B cell (primary cell): ENCODE measurements around the gene ZMIZ1. TPM values are rescaled to one million over a fixed set of nuclear protein-coding genes. Genes with fewer than 3 reads are reported as not detected.

Experiments used
- ATAC-seq: fragments of 200-7000 bp; cut with Tn5 transposase; one replicate; pipeline ENCODE4 v1.10.0; 2021; ENCODE audit warnings: low read depth, mild to moderate bottlenecking, moderate number of reproducible peaks, moderate library complexity
- CTCF ChIA-PET: fragments of 350-600 bp; sonication (Branson Sonifier 250); formaldehyde crosslinking; loops from one replicate; lab custom pipeline; 2021; ENCODE audit warnings: antibody characterized with exemption, inconsistent platforms; lab: Charles Lee
- POLR2A ChIA-PET: fragments of 350-600 bp; sonication (Branson Sonifier 250); formaldehyde crosslinking; loops from one replicate; lab custom pipeline; 2021; ENCODE audit warnings: antibody characterized with exemption; lab: Charles Lee
- DNase-seq: peaks from one replicate; pipeline ENCODE4 v3.0.0; 2013
- H2AFZ ChIP-seq: 2 replicates; pipeline ENCODE4 v1.6.1; 2012; ENCODE audit warnings: mild to moderate bottlenecking, low read depth, low read length; ENCODE audit not compliant: insufficient read depth, poor library complexity, severe bottlenecking
- H3K27ac ChIP-seq, 2 donors: 1 replicate in 1 of 2; 2 replicates in 1 of 2; pipeline ENCODE4 v1.5.1; 2012 to 2013; ENCODE audit warnings: low read length in 2 of 2, mild to moderate bottlenecking in 2 of 2, moderate library complexity in 1 of 2
- H3K27me3 ChIP-seq, 4 experiments: fragments of 200-600 bp in 1 of 4; sonication (generic) in 1 of 4; replicated peaks in 1 of 4; 1 replicate in 2 of 4; 2 replicates in 2 of 4; pipeline versions ENCODE4 v1.6.1 to v1.7.0; 2013 to 2016; ENCODE audit warnings: low read length in 3 of 4, mild to moderate bottlenecking in 2 of 4, mixed read lengths in 1 of 4, moderate library complexity in 1 of 4; ENCODE audit not compliant: insufficient read depth in 4 of 4, control insufficient read depth in 3 of 4; ENCODE audit errors: control extremely low read depth in 1 of 4
- H3K36me3 ChIP-seq, 2 experiments: replicated peaks in 1 of 2; 1 replicate in 1 of 2; 2 replicates in 1 of 2; pipeline versions ENCODE4 v1.6.1 to v1.7.1; 2013; ENCODE audit warnings: low read length in 1 of 2; ENCODE audit not compliant: insufficient read depth in 2 of 2, control insufficient read depth in 1 of 2; ENCODE audit errors: control extremely low read depth in 1 of 2, extremely low read depth in 1 of 2
- H3K4me1 ChIP-seq, 2 donors: fragments of 200-600 bp in 1 of 2; sonication (generic) in 1 of 2; 1 replicate in 1 of 2; 2 replicates in 1 of 2; pipeline versions ENCODE4 v1.5.1 to v1.6.1; 2013 to 2017; ENCODE audit warnings: low read length in 2 of 2; ENCODE audit not compliant: control insufficient read depth in 2 of 2, insufficient read depth in 2 of 2
- H3K4me2 ChIP-seq: replicated peaks from 2 replicates; pipeline ENCODE3; 2012; ENCODE audit warnings: mild to moderate bottlenecking, low read depth, low read length; ENCODE audit not compliant: poor library complexity, severe bottlenecking
- H3K4me3 ChIP-seq, 5 experiments: fragments of 200-600 bp in 1 of 5; sonication (generic) in 1 of 5; 1 replicate in 3 of 5; 2 replicates in 2 of 5; pipeline versions ENCODE4 v1.5.1 to v1.7.0; 2011 to 2016; ENCODE audit warnings: low read length in 4 of 5, mild to moderate bottlenecking in 4 of 5, low read depth in 2 of 5, control low read depth in 1 of 5, moderate library complexity in 1 of 5; ENCODE audit not compliant: insufficient read depth in 1 of 5; ENCODE audit errors: control extremely low read depth in 1 of 5, extremely low read depth in 1 of 5
- H3K79me2 ChIP-seq: fragments of 200-600 bp; sonication (generic); one replicate; pipeline ENCODE4 v1.6.0; 2016; ENCODE audit warnings: low read length; ENCODE audit not compliant: control insufficient read depth, insufficient read depth
- H3K9ac ChIP-seq: fragments of 200-600 bp; sonication (generic); 2 replicates; pipeline ENCODE4 v1.6.1; 2017; ENCODE audit warnings: mild to moderate bottlenecking, low read length, moderate library complexity
- H3K9me3 ChIP-seq, 3 donors: one replicate each; pipeline versions ENCODE4 v1.6.1 to v1.7.1; 2013; ENCODE audit warnings: low read length in 2 of 3; ENCODE audit not compliant: control insufficient read depth in 2 of 3, insufficient read depth in 1 of 3; ENCODE audit errors: control extremely low read depth in 1 of 3
- H4K20me1 ChIP-seq: 2 replicates; pipeline ENCODE4 v1.6.0; 2012; ENCODE audit warnings: mild to moderate bottlenecking, low read length; ENCODE audit not compliant: insufficient read depth, control insufficient read depth, poor library complexity, severe bottlenecking
- H3K27ac Mint-ChIP-seq: one replicate; pipeline ENCODE4 v1.8.0; 2021; ENCODE audit warnings: mixed read lengths
- H3K27me3 Mint-ChIP-seq: one replicate; pipeline ENCODE4 v1.8.0; 2021; ENCODE audit warnings: mixed read lengths
- H3K4me1 Mint-ChIP-seq: one replicate; pipeline ENCODE4 v1.8.0; 2021; ENCODE audit warnings: mixed read lengths
- H3K4me3 Mint-ChIP-seq: one replicate; pipeline ENCODE4 v1.8.0; 2021; ENCODE audit warnings: mixed read lengths
- H3K9me3 Mint-ChIP-seq: one replicate; pipeline ENCODE4 v1.8.0; 2022; ENCODE audit warnings: mixed read lengths; ENCODE audit not compliant: insufficient read depth
- CTCF ChIP-seq: fragments of 200-600 bp; IDR thresholded peaks from one replicate; pipeline ENCODE4 v1.8.0; 2022; ENCODE audit warnings: antibody characterized with exemption, mild to moderate bottlenecking
- EZH2 ChIP-seq: IDR thresholded peaks from 2 replicates; pipeline ENCODE4 v1.6.1; 2012; ENCODE audit warnings: borderline replicate concordance, low read depth, mild to moderate bottlenecking, moderate library complexity, low read length; ENCODE audit not compliant: insufficient read depth, poor library complexity, severe bottlenecking
- WGBS: methylation state at CpG from one replicate; pipeline ENCODE4 v1.1.5; 2013; ENCODE audit warnings: missing lambda C conversion rate; ENCODE audit not compliant: insufficient coverage; 5-methylcytosine and 5-hydroxymethylcytosine counted together
- intact Hi-C: fragments of 100-400 bp; cut with micrococcal nuclease; formaldehyde crosslinking; loops from one replicate; pipeline ENCODE4 v1.10.0; 2022
- polyA plus RNA-seq: library from polyadenylated mRNA; depleted of rRNA; stranded (reverse); fragments of >200 nt; gene quantifications from 2 replicates; pipeline ENCODE4 v1.2.3, GENCODE V29; 2012
- total RNA-seq, 2 donors: library from RNA; stranded (reverse); fragments of 120-200 nt in 1 of 2; gene quantifications; 1 replicate in 1 of 2; 2 replicates in 1 of 2; pipeline versions ENCODE4 v1.2.3 to v1.2.4, GENCODE V29; 2013 to 2022

Gene ZMIZ1
- total and polyA plus RNA-seq, 2 donors (not counting 1 experiment from before 2014, with no cell fraction given), result 14.3 to 64.9 TPM

GRCh38 chr10:79292026-79292766 lies 223.4 kb downstream of the ZMIZ1 start:
- intact Hi-C loops, result no loop called here
- H3K9me3 Mint-ChIP-seq, result no peaks in the 10 kb centered on the region
- no peak overlapping the region for H3K4me3 Mint-ChIP-seq
- H3K27ac Mint-ChIP-seq, result peak overlapping the region; percentile 43
- Histone ChIP-seq H2AFZ (no peak overlapping the region), H3K27me3 (no peaks in the 10 kb centered on the region), H3K36me3 (peaks cover 0 to 42% of the 10 kb centered on the region in 2 experiments), H3K27ac (no peak overlapping the region), H3K9ac (no peak overlapping the region), H3K4me2 (no peak overlapping the region), H3K79me2 (peaks cover 24% of the 10 kb centered on the region), H4K20me1 (no peaks in the 10 kb centered on the region), H3K9me3 (no peaks in the 10 kb centered on the region), H3K4me1 (peaks cover 24 to 57% of the 10 kb centered on the region in 2 donors), H3K4me3 (no peak overlapping the region)
- WGBS, result 95% methylated on average over 14 of the region's 14 CpGs
- ChIA-PET POLR2A (no interaction called here), CTCF (interaction anchor here (0.7 to 1.5 kb wide), 3 partner anchors 39 to 82 kb away, joined by 3 to 5 read pairs (median 4); no protein-coding TSS in a partner anchor)
- DNase-seq, result no peak
- no peak for ATAC-seq
- TF ChIP-seq CTCF, result no peak
- H3K4me1 Mint-ChIP-seq, result peaks cover 65% of the 10 kb centered on the region
- no peaks in the 10 kb centered on the region for H3K27me3 Mint-ChIP-seq

- no peaks in the 10 kb centered on the region for H3K27me3 ChIP-seq
- no peak overlapping the region for H3K4me3 ChIP-seq
- peak overlapping the region; percentile 24 to 43 for H3K27ac ChIP-seq
- no peaks in the 10 kb centered on the region for H4K20me1 ChIP-seq
- H3K4me1 ChIP-seq, result peaks cover 19 to 48% of the 10 kb centered on the region in 2 donors
- peaks cover 15% of the 10 kb centered on the region for H3K79me2 ChIP-seq
- H3K9ac ChIP-seq, result no peak overlapping the region
- no peaks in the 10 kb centered on the region for H3K27me3 Mint-ChIP-seq
- no peak overlapping the region for H3K4me3 Mint-ChIP-seq
- no peak overlapping the region for H2AFZ ChIP-seq
- DNase-seq, result no peak
- no peaks in the 10 kb centered on the region for H3K9me3 Mint-ChIP-seq
- peaks cover 56% of the 10 kb centered on the region for H3K4me1 Mint-ChIP-seq
- peaks cover 0 to 52% of the 10 kb centered on the region in 2 experiments for H3K36me3 ChIP-seq
- H3K9me3 ChIP-seq, result no peaks in the 10 kb centered on the region
- POLR2A ChIA-PET, result interaction anchor here (0.6 to 0.8 kb wide), 2 partner anchors 16 to 43 kb away, joined by 3 read pairs; no protein-coding TSS in a partner anchor
- peak overlapping the region; percentile 84 for H3K27ac Mint-ChIP-seq
- peak overlapping the region; percentile 18 for H3K4me2 ChIP-seq
- intact Hi-C loops, result no loop called here
- CTCF ChIA-PET, result interaction anchor here (0.7 to 1.5 kb wide), 5 partner anchors 38 to 81 kb away, joined by 3 to 5 read pairs (median 4); no protein-coding TSS in a partner anchor
- 78% methylated on average over 23 of the region's 24 CpGs for WGBS
- no peak for TF ChIP-seq CTCF
- no peak for TF ChIP-seq EZH2
- ATAC-seq, result peak; percentile 37
These were observed 224.4 kb downstream of the ZMIZ1 start for GRCh38 chr10:79292891-79293746.
